ENCODE data around the gene NBEAL2. TPM values are rescaled to one million over a fixed set of nuclear protein-coding genes. Genes with fewer than 3 reads are reported as not detected.

The NBEAL2 gene
- polyA plus RNA-seq, 1 donor from 2014 or later: 3.3 TPM

- Histone ChIP-seq H3K27ac (ENCODE audit: low read length) (no peak overlapping the region), H2AFZ (ENCODE audit: low read depth, low read length) (no peak overlapping the region), H3F3A (ENCODE audit: insufficient read depth, low read length, poor library complexity, severe bottlenecking) (no peaks in the 10 kb centered on the region), H3K4me2 (ENCODE audit: low read length) (no peak overlapping the region), H3K36me3 (ENCODE audit: insufficient read depth, low read length) (no peaks in the 10 kb centered on the region), H3K9me3 (ENCODE audit: low read length) (no peaks in the 10 kb centered on the region), H3K79me2 (replicated peaks; ENCODE audit: insufficient read depth, low read length) (peaks cover 44% of the 10 kb centered on the region), H3K9me2 (ENCODE audit: insufficient read depth, low read length) (no peaks in the 10 kb centered on the region), H4K20me1 (ENCODE audit: insufficient read depth) (no peaks in the 10 kb centered on the region), H3K27me3 (ENCODE audit: insufficient read depth, low read depth, low read length) (no peaks in the 10 kb centered on the region), H3K4me3 (ENCODE audit: low read length) (no peak overlapping the region), H3K9ac (ENCODE audit: low read length) (no peak overlapping the region)
- TF ChIP-seq SMC3 (conservative IDR thresholded peaks at IDR 0.05; ENCODE audit: poor library complexity) (no peak), CTCF (IDR thresholded peaks at IDR 0.05; ENCODE audit: poor library complexity, severe bottlenecking) (no peak), MXI1 (conservative IDR thresholded peaks at IDR 0.05; ENCODE audit: poor library complexity, severe bottlenecking) (no peak), RAD21 (conservative IDR thresholded peaks at IDR 0.05) (no peak), TAF1 (IDR thresholded peaks at IDR 0.05; ENCODE audit: low read depth) (no peak), REST (IDR thresholded peaks at IDR 0.05; ENCODE audit: borderline replicate concordance) (no peak), POLR2AphosphoS5 (IDR thresholded peaks at IDR 0.05) (no peak), EP300 (conservative IDR thresholded peaks at IDR 0.05; ENCODE audit: poor library complexity, severe bottlenecking) (no peak), EZH2 (IDR thresholded peaks at IDR 0.05; ENCODE audit: borderline replicate concordance, insufficient read depth, low read length, poor library complexity, severe bottlenecking) (no peak)
Measured at GRCh38 chr3:46957092-46957820, 22.2 kb upstream of the NBEAL2 start.

GRCh38 chr3:46958467-46959160 is 20.9 kb upstream of the NBEAL2 start:
- no peak overlapping the region for H3K27ac ChIP-seq (ENCODE audit: low read length)
- no peak overlapping the region for H3K4me2 ChIP-seq (ENCODE audit: low read length)

More at GRCh38 chr3:46958467-46959160, 20.9 kb upstream of the NBEAL2 start:
- Histone ChIP-seq H3K9me3 (ENCODE audit: low read length) (no peaks in the 10 kb centered on the region), H3K79me2 (replicated peaks; ENCODE audit: insufficient read depth, low read length) (peaks cover 47% of the 10 kb centered on the region), H3K4me3 (ENCODE audit: low read length) (no peak overlapping the region), H4K20me1 (ENCODE audit: insufficient read depth) (no peaks in the 10 kb centered on the region), H2AFZ (ENCODE audit: low read depth, low read length) (no peak overlapping the region), H3F3A (ENCODE audit: insufficient read depth, low read length, poor library complexity, severe bottlenecking) (no peaks in the 10 kb centered on the region), H3K9me2 (ENCODE audit: insufficient read depth, low read length) (no peaks in the 10 kb centered on the region), H3K27me3 (ENCODE audit: insufficient read depth, low read depth, low read length) (no peaks in the 10 kb centered on the region), H3K9ac (ENCODE audit: low read length) (no peak overlapping the region), H3K36me3 (ENCODE audit: insufficient read depth, low read length) (peaks cover 3% of the 10 kb centered on the region)
- TF ChIP-seq REST (IDR thresholded peaks at IDR 0.05; ENCODE audit: borderline replicate concordance): no peak
- no peak for TF ChIP-seq RAD21 (conservative IDR thresholded peaks at IDR 0.05)
- TF ChIP-seq TAF1 (IDR thresholded peaks at IDR 0.05; ENCODE audit: low read depth): no peak
- TF ChIP-seq MXI1 (conservative IDR thresholded peaks at IDR 0.05; ENCODE audit: poor library complexity, severe bottlenecking): no peak
- no peak for TF ChIP-seq POLR2AphosphoS5 (IDR thresholded peaks at IDR 0.05)
- TF ChIP-seq CTCF (IDR thresholded peaks at IDR 0.05; ENCODE audit: poor library complexity, severe bottlenecking): no peak
- TF ChIP-seq SMC3 (conservative IDR thresholded peaks at IDR 0.05; ENCODE audit: poor library complexity): no peak
- no peak for TF ChIP-seq EP300 (conservative IDR thresholded peaks at IDR 0.05; ENCODE audit: poor library complexity, severe bottlenecking)

Data from neural cell (in vitro differentiated cells).